ENCODE measurements around the gene PLEKHA8.

The PLEKHA8 gene, protein sequence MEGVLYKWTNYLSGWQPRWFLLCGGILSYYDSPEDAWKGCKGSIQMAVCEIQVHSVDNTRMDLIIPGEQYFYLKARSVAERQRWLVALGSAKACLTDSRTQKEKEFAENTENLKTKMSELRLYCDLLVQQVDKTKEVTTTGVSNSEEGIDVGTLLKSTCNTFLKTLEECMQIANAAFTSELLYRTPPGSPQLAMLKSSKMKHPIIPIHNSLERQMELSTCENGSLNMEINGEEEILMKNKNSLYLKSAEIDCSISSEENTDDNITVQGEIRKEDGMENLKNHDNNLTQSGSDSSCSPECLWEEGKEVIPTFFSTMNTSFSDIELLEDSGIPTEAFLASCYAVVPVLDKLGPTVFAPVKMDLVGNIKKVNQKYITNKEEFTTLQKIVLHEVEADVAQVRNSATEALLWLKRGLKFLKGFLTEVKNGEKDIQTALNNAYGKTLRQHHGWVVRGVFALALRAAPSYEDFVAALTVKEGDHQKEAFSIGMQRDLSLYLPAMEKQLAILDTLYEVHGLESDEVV

DNA sequence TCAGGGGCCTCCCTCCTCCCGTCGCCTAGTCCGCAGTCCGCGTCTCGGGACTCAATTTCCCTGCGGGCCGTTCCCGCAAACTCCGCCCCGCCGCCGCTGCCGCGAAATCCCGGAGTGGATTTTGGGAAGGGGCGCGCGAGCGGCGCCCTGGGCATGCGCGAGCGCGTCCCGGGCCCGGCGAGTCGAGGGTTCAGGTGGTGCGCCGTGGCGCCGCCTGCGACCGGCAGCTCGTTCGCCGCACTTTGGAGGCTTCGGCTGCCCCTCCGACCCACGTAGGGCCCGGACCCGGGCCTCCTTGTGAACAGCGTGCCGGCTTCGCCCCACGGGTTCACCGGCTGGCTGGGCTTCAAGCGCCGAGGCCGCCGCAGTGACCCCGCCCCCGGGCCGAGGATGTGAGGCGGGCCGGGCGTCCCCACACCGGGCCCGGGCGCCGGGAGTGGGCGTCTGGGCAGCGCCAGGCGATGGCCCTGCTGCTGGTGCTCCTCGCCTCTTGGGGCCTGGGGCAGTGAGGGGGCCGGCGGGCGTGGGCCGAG, at the start of gene PLEKHA8:
Gene PLEKHA8 (plus strand): TSS at position 197 of the 533 bp plus-strand sequence. CDS start 351 bp downstream, outside the sequence.
- Histone ChIP-seq H3K36me3 (ENCODE audit: insufficient read depth, insufficient read length, low read length) (peaks cover 10% of the 10 kb centered on the region), H3K4me3 (ENCODE audit: insufficient read length, low read depth) (peak within 1 kb of the TSS; percentile 82), H3K9ac (ENCODE audit: insufficient read length, low read depth) (peak within 1 kb of the TSS; percentile 84), H3K27me3 (ENCODE audit: insufficient read depth, insufficient read length) (no peaks in the 10 kb centered on the region), H3K9me3 (ENCODE audit: insufficient read depth, low read length) (no peaks in the 10 kb centered on the region), H3K4me1 (ENCODE audit: insufficient read depth, insufficient read length) (no peaks in the 10 kb centered on the region)
- TF ChIP-seq ZNF274 (IDR thresholded peaks at IDR 0.05; ENCODE audit: low read depth, low read length) (no peak), YY1 (IDR thresholded peaks at IDR 0.05; ENCODE audit: insufficient read depth, insufficient read length) (no peak), SUZ12 (IDR thresholded peaks at IDR 0.05; ENCODE audit: extremely low read depth, insufficient read depth, insufficient read length) (no peak)
- peak; percentile 94 for DNase-seq (ENCODE audit: low read depth, low spot score)

DNA sequence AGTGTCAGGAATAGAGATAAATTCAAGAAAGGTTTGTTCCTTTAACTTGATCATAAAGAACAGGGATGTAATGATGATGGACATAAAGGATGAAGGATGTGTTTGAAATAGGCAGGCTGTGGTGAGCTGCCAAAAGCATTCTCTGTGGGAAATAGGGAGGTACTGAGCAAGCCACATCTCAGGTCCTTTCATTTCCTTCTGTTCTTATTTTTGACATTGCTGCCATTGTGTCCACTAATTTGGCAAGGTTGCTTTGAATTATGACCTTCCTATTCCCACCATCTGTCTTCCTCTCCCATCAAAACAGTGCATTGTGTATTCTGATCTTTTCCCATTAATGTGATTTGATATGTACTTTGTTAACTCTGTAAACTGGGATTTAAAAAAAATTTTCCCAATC, 48.1 kb upstream of the PLEKHA8 start:
- DNase-seq (ENCODE audit: low read depth, low spot score) = no peak
- no peaks in the 10 kb centered on the region for H3K9me3 ChIP-seq (ENCODE audit: insufficient read depth, low read length)
- TF ChIP-seq YY1 (IDR thresholded peaks at IDR 0.05; ENCODE audit: insufficient read depth, insufficient read length) (no peak), SUZ12 (IDR thresholded peaks at IDR 0.05; ENCODE audit: extremely low read depth, insufficient read depth, insufficient read length) (no peak), ZNF274 (IDR thresholded peaks at IDR 0.05; ENCODE audit: low read depth, low read length) (no peak)
- H3K4me1 ChIP-seq (ENCODE audit: insufficient read depth, insufficient read length) = no peaks in the 10 kb centered on the region
- peaks cover 41% of the 10 kb centered on the region for H3K36me3 ChIP-seq (ENCODE audit: insufficient read depth, insufficient read length, low read length)
- H3K4me3 ChIP-seq (ENCODE audit: insufficient read length, low read depth) = no peak overlapping the region
- H3K27me3 ChIP-seq (ENCODE audit: insufficient read depth, insufficient read length) = no peaks in the 10 kb centered on the region
- H3K9ac ChIP-seq (ENCODE audit: insufficient read length, low read depth) = no peak overlapping the region

DNA sequence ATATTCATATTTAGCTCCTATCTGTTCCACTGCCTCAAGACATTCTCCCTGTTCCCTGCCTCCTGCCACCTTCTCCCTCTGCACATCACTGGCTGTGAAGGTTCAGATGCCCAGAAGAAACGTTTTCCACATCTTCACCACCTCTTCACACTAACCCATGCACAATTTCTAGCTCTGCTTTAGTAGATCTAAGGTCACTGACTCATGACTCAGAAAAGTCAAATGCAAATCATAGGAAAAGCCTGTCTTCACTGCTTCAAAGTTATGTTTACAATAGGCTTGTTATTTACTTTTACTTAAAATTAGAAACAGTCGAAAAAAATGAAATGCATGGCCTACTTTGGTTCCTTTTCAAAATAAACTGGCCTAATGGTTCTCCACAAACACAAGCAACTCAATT, 41.1 kb upstream of the PLEKHA8 start:
- H3K9ac ChIP-seq (ENCODE audit: insufficient read length, low read depth) = no peak overlapping the region
- H3K27me3 ChIP-seq (ENCODE audit: insufficient read depth, insufficient read length) = no peaks in the 10 kb centered on the region
- no peak overlapping the region for H3K4me3 ChIP-seq (ENCODE audit: insufficient read length, low read depth)
- DNase-seq (ENCODE audit: low read depth, low spot score) = no peak
- H3K36me3 ChIP-seq (ENCODE audit: insufficient read depth, insufficient read length, low read length) = peaks cover 15% of the 10 kb centered on the region
- H3K4me1 ChIP-seq (ENCODE audit: insufficient read depth, insufficient read length) = peaks cover 3% of the 10 kb centered on the region
- no peaks in the 10 kb centered on the region for H3K9me3 ChIP-seq (ENCODE audit: insufficient read depth, low read length)
- no peak for TF ChIP-seq YY1 (IDR thresholded peaks at IDR 0.05; ENCODE audit: insufficient read depth, insufficient read length)

DNA sequence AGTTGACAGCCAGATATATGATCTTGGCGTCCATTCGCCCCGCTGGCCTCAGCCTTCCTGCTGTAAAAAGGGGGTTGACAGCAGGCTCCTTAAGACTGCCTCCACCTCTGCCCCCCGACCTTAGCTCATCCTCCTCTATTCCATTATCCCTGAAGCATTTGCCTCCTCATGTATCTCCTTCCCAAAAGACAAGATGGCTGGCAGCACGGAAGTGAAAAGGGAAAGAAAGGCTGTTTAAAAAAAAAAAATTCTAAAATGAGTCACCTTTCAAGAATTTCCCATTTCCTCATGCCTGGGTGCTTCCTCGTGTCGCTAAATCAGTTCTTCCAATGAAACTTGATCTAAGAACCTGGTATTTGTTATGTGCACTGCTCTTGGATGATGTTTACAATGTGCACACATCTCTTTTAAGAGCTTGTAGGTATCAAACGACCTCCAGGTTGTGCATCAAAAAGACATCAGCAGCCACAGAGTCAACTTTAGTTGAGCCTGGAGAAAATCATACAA, 40.3 kb upstream of the PLEKHA8 start:
- Histone ChIP-seq H3K4me1 (ENCODE audit: insufficient read depth, insufficient read length) (peaks cover 3% of the 10 kb centered on the region), H3K4me3 (ENCODE audit: insufficient read length, low read depth) (peak overlapping the region; percentile 93)
- no peak for DNase-seq (ENCODE audit: low read depth, low spot score)

DNA sequence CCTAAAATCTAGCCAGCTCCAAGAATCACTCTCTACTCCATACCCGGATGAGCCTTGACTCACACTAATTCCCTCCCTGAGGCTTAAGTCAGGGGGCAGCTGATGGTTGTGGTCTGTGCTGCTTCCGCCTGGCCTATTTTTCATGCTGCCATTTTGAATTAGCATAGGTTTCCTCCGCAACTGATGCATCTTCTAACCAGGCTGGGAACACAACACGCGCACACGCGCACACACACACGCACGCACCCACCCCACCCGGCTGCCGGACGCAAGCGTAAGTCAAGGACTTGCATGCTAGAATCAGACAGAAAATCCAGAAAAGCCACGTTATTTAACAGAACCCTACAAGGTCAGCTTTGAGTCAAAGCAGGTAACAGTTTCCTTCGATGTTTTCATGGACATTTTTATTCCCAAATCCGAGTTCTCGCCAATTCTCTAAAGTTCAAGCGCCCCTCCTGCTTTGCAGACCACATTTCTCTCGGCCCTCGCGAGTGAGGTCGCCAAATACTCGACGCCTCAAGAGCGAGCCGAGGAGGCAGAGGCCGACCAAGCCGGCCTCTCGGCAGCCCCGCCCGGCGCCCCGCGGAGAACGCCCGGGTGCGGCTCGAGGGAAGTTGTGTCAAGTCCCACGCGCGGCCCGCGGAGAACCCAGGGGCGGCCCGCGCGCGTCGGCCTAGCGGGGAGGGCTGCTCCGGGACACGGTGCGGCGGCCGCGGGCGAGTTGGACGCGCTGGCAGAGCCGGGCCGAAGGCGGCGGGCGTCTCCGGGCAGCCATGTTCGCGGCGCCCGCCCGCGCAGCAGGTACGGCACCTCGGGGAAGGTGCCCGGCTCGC, 39.6 kb upstream of the PLEKHA8 start:
- DNase-seq (ENCODE audit: low read depth, low spot score) = no peak
- Histone ChIP-seq H3K27me3 (ENCODE audit: insufficient read depth, insufficient read length) (no peaks in the 10 kb centered on the region), H3K9me3 (ENCODE audit: insufficient read depth, low read length) (peaks cover 10% of the 10 kb centered on the region), H3K4me3 (ENCODE audit: insufficient read length, low read depth) (peak overlapping the region; percentile 93), H3K9ac (ENCODE audit: insufficient read length, low read depth) (peak overlapping the region; percentile 98), H3K36me3 (ENCODE audit: insufficient read depth, insufficient read length, low read length) (peaks cover 10% of the 10 kb centered on the region), H3K4me1 (ENCODE audit: insufficient read depth, insufficient read length) (peaks cover 3% of the 10 kb centered on the region)
- no peak for TF ChIP-seq SUZ12 (IDR thresholded peaks at IDR 0.05; ENCODE audit: extremely low read depth, insufficient read depth, insufficient read length)
- peak; percentile 66 for TF ChIP-seq YY1 (IDR thresholded peaks at IDR 0.05; ENCODE audit: insufficient read depth, insufficient read length)
- no peak for TF ChIP-seq ZNF274 (IDR thresholded peaks at IDR 0.05; ENCODE audit: low read depth, low read length)

More for the DNA sequence above, 40.3 kb upstream of the PLEKHA8 start:
- no peaks in the 10 kb centered on the region for H3K27me3 ChIP-seq (ENCODE audit: insufficient read depth, insufficient read length)
- H3K9ac ChIP-seq (ENCODE audit: insufficient read length, low read depth) = peak overlapping the region; percentile 98
- H3K36me3 ChIP-seq (ENCODE audit: insufficient read depth, insufficient read length, low read length) = peaks cover 11% of the 10 kb centered on the region
- H3K9me3 ChIP-seq (ENCODE audit: insufficient read depth, low read length) = peaks cover 2% of the 10 kb centered on the region; the same call in 1 of the 2 replicates
- TF ChIP-seq YY1 (IDR thresholded peaks at IDR 0.05; ENCODE audit: insufficient read depth, insufficient read length) (peak; percentile 27), ZNF274 (IDR thresholded peaks at IDR 0.05; ENCODE audit: low read depth, low read length) (no peak), SUZ12 (IDR thresholded peaks at IDR 0.05; ENCODE audit: extremely low read depth, insufficient read depth, insufficient read length) (no peak)

DNA sequence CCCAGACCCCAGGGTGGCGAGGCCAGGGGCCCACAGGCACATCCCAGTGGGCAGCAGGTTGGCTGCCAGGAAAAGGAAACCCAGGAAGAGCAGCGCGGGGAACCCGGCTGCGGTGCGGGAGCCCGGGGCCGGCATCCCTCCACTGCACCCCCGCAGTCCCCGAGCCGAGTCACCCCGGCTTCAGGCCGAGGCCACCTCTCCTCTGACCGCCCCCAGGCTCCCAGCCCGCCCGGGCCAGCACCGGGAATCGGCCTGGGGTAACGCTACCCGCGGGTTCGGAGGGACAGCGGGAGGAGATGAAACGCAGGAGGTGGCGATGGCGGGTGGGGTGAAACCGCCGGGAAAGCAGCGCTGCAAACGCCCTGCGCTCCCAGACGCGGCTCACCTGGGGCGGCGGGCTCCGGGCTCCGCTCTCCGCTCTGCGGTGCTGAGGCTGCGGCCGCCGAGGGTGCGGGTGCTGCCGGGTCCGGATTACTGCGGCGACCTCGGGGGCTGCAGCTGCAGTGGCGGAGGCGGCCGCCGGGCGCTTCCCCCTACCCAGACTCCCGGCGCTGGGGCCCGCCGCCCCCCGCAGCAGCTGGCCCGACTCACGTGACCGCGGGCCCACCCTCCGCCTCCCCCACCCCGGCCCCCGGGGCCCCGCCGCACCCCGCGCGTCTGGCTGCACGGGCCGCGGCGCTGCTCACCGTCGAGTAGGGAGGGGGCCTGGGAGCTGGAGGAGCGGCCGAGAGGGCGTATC, 38.8 kb upstream of the PLEKHA8 start, which contains the start of gene SCRN1:
Gene SCRN1 (minus strand): TSS at position 545 of the 739 bp plus-strand sequence. CDS start 20,734 bp downstream, outside the sequence.
- H3K9me3 ChIP-seq (ENCODE audit: insufficient read depth, low read length) = peaks cover 10% of the 10 kb centered on the region
- H3K9ac ChIP-seq (ENCODE audit: insufficient read length, low read depth) = peak within 1 kb of the TSS; percentile 98
- H3K4me1 ChIP-seq (ENCODE audit: insufficient read depth, insufficient read length) = peaks cover 3% of the 10 kb centered on the region
- no peaks in the 10 kb centered on the region for H3K27me3 ChIP-seq (ENCODE audit: insufficient read depth, insufficient read length)
- H3K36me3 ChIP-seq (ENCODE audit: insufficient read depth, insufficient read length, low read length) = peaks cover 7% of the 10 kb centered on the region
- peak within 1 kb of the TSS; percentile 93 for H3K4me3 ChIP-seq (ENCODE audit: insufficient read length, low read depth)
- DNase-seq (ENCODE audit: low read depth, low spot score) = no peak
- TF ChIP-seq YY1 (IDR thresholded peaks at IDR 0.05; ENCODE audit: insufficient read depth, insufficient read length) (no peak), SUZ12 (IDR thresholded peaks at IDR 0.05; ENCODE audit: extremely low read depth, insufficient read depth, insufficient read length) (no peak), ZNF274 (IDR thresholded peaks at IDR 0.05; ENCODE audit: low read depth, low read length) (no peak)

Measured in NT2/D1 (cell line).